GM19238 (cell line): ENCODE results near the gene RRP9.
"Not testable (repeated sequence)": the region's sequence is repeated elsewhere in the genome, so short reads cannot be mapped to it uniquely, and the experiment has no call there.

Experiments
- DNase-seq: peaks from one replicate; pipeline ENCODE4 v3.0.0; 2011; ENCODE audit warnings: low spot score; ENCODE audit not compliant: insufficient read length

The RRP9 gene

GRCh38 chr3:51904034-51904823 lies 37.5 kb downstream of the RRP9 start:
- DNase-seq: no peak

DNA sequence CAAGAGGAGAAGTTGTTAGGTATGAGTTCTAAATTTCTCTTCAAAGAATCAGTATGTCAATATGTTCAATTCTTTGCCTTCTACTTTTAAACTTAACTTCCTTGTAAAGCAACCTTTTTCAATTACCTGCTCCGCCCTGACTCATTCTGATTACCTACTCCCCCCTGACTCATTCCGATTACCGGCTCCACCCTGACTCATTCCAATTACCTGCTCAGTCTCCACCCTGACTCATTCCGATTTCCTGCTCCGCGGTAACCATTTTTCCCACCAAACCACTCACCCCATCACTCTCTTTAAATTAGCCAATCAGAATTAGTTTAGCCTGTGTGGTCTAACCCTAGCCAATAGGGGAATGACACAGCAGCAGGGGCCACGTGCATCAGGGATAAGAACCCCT lies 39.3 kb downstream of the RRP9 start:
- DNase-seq: not testable (repeated sequence)

DNA sequence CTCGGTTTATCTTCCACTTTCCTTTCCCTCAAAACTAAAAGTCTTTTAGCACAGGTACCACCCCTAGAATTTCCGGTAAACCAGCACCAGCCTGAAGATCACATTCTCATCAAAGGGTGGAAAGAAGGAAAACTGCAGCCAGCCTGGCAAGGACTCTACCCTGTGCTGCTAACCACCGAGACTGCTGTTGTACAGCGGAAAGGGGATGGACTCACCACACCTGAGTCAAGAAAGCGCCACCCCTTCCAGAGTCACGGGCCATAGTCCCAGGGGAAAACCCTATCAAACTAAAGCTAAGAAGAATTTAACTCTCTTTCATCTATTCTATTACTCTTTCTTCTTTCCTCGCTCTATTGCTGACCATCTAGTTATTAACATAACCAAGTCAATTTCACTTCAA lies 41.7 kb downstream of the RRP9 start:
- DNase-seq: not testable (repeated sequence)

GRCh38 chr3:51897391-51897790 lies 44.3 kb downstream of the RRP9 start:
- no peak for DNase-seq

DNA sequence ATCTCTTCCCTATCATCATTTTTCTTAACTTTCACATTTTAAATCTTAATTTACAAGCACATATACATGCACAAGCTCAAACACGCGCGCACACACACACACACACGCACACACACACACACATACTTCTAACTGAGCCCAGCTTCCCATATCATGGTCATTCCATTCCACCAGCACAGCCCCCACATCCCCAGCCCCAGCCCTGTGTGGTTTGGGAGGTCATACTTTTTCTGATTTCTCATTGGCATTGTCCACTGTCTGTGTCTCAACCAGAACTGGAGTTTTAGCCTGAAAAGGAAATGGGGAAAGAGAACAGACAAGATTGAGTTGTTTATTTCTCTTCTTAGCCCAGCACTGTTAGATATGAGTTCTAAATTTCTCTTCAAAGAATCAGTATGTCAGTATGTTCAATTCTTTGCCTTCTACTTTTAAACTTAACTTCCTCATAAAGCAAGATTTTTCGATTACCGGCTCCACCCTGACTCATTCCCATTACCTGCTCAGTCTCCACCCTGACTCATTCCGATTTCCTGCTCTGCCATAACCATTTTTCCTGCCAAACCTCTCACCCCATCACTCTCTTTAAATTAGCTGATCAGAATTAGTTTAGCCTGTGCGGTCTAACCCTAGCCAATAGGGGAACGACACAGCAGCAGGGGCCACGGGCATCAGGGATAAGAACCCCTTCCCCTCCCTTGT lies 44.9 kb downstream of the RRP9 start:
- no peak for DNase-seq

GRCh38 chr3:51894939-51895338 lies 46.8 kb downstream of the RRP9 start:
- DNase-seq: no peak

DNA sequence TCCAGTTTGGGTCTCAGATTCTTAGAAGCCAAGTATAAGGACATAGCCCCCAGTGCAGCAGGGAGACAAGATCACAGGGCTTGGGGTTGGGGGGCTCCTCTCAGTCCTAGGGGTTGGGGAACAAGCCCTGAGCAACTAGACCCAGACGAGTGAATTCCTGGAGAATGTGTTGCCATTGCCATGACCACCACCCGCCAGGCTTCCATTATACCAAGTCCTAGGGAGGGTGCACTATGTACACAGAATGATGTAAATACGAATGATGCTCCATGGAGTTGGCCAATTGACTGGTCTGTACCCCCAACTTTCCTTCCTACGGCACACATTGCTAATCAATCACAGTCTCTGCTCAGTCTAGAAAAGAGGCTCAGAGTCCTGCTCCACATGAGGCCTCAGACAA lies 47.3 kb downstream of the RRP9 start:
- DNase-seq: no peak

- no peak for DNase-seq
Measured at GRCh38 chr3:51891242-51892039, 50.3 kb downstream of the RRP9 start.

DNA sequence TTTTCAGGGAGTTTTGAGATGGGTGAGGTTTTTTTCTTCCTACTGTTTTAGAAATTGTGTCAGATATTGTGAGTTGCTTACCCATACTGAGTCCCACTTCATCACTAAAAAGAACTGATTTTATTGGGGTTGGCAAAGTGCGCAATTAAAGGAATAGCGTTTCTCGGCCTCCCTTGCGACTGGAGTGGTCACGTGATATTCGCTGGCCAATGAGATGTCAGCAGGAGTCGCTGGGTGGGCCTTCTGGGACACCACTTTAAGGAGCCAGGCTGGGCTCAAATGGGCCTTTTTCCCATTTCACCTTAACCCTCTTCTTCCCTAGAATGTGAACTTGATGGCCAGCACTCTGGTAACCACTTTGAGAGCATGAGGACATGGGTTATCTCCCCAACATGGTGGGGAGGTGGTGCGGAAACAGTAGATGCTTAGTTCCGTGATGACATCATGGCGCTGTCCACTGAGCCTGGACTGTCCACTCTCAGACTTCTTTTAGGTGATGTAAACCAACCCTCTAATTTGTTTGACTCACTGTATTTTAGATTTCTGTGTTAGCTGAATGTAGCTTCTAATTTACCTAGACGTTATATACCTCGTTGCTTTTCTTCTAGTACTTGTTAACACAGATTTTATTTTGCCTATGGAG lies 53.1 kb downstream of the RRP9 start:
- no peak for DNase-seq

DNA sequence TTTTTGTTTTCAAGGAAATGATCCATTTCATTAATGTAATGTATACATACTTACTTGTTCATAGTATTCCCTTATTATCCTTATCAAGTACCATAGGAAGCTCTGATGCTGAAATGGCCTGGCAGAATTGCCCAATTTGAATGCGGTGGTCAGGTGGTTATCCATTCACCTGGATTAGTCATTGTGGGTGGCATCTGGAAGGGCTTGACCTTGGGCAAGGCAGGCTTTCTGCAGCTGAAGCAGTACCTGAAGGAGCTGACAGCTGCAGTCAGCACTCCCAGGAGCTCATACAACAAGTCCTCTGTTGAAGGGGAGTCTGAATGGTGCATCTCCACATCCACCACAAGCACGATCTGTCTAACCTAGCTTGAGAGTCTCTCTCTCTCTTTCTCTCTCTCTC lies 54.1 kb downstream of the RRP9 start:
- DNase-seq: no peak

GRCh38 chr3:51886447-51886846 lies 55.3 kb downstream of the RRP9 start:
- no peak for DNase-seq
